Ovary (tissue), 3 donors: ENCODE measurements around the gene ARHGAP44.

ENCODE experiments used
- CTCF ChIP-seq, 3 donors: fragments of 450-650 bp in 2 of 3; fragments of 200-600 bp in 1 of 3; IDR thresholded peaks; one replicate each; pipeline versions ENCODE4 v1.5.1 to v1.8.0; 2016 to 2022; ENCODE audit warnings: antibody characterized with exemption in 3 of 3, mild to moderate bottlenecking in 1 of 3
- POLR2A ChIP-seq: fragments of 450-650 bp; IDR thresholded peaks from one replicate; pipeline ENCODE4 v1.6.1; 2017; ENCODE audit warnings: antibody characterized with exemption, mild to moderate bottlenecking, moderate library complexity
- donor health status: DM: no; HTN: no; CAD: no.

- no peak for TF ChIP-seq POLR2A
- TF ChIP-seq CTCF (IDR thresholded peaks at IDR 0.05), result no peak
Measured at GRCh38 chr17:12794919-12795532, 5.7 kb downstream of the ARHGAP44 start.
